Activated naive CD8-positive, alpha-beta T cell treated with anti-CD3 and anti-CD28 coated beads, Interleukin-2, amount 50 U/mL, for 24 hours (primary cell): ENCODE data around the gene OR10H3.

Source experiments
- ATAC-seq: fragments of 150-1000 bp; cut with Tn5 transposase; one replicate; pipeline ENCODE4 v1.10.0; 2021
- DNase-seq: peaks from one replicate; pipeline ENCODE4 v3.0.0; 2021
- H3K27ac Mint-ChIP-seq: one replicate; pipeline ENCODE4 v1.8.0; 2021; ENCODE audit warnings: mild to moderate bottlenecking, mixed read lengths
- H3K27me3 Mint-ChIP-seq: one replicate; pipeline ENCODE4 v1.8.0; 2021; ENCODE audit warnings: mixed read lengths
- H3K36me3 Mint-ChIP-seq: one replicate; pipeline ENCODE4 v1.8.0; 2021; ENCODE audit warnings: low read depth, mixed read lengths
- H3K4me1 Mint-ChIP-seq: one replicate; pipeline ENCODE4 v1.8.0; 2021; ENCODE audit warnings: mixed read lengths
- H3K4me3 Mint-ChIP-seq: one replicate; pipeline ENCODE4 v1.8.0; 2021; ENCODE audit warnings: mild to moderate bottlenecking, moderate library complexity, mixed read lengths
- H3K9me3 Mint-ChIP-seq: one replicate; pipeline ENCODE4 v1.8.0; 2021; ENCODE audit warnings: mixed read lengths

OR10H3 gene

DNA sequence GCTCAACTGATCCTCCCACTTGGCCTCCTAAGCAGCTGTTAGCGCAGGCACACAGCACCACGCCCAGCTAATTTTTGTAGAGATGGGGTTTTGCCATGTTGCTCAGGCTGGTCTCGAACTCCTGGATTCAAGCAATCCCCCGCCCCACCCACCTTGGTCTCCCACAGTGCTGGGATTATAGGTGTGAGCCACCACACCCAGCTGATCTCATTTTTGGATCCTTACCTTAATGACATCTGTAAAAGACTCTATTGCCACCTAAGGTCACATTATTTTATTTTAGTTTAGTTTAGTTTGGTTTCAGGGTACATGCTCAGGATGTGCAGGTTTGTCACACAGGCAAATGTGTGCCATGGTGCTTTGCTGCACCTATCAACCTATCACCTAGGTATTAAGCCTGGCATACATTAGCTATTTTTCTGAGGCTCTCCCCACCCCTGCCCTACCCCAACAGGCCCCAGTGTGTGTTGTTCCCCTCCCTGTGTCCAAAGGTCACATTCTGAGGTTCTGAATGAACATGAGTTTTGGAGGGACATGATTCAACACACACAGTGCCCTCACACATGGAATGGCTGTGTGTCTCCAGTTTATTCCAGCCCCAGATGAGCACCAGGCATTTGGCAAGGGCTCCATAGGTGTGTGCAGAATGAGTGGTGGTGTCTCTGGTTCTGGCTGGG, 50.9 kb downstream of the OR10H3 start:
- H3K4me1 Mint-ChIP-seq, result no peaks in the 10 kb centered on the region
- no peak overlapping the region for H3K4me3 Mint-ChIP-seq
- DNase-seq, result no peak
- H3K27me3 Mint-ChIP-seq, result peaks cover 13% of the 10 kb centered on the region
- no peak for ATAC-seq
- no peaks in the 10 kb centered on the region for H3K9me3 Mint-ChIP-seq
- H3K27ac Mint-ChIP-seq, result no peak overlapping the region
- no peaks in the 10 kb centered on the region for H3K36me3 Mint-ChIP-seq

GRCh38 chr19:15790096-15790495, 52.3 kb downstream of the OR10H3 start:
- no peak for DNase-seq
- Mint-ChIP-seq H3K27me3 (peaks cover 16% of the 10 kb centered on the region), H3K9me3 (no peaks in the 10 kb centered on the region), H3K4me1 (no peaks in the 10 kb centered on the region), H3K36me3 (no peaks in the 10 kb centered on the region), H3K27ac (no peak overlapping the region), H3K4me3 (no peak overlapping the region)
- ATAC-seq, result no peak
